Measurements from ENCODE around the gene ACSL1.
A peak's percentile ranks its signal among the peaks of the same experiment; 100 is the strongest.
"Not testable (repeated sequence)": the region's sequence is repeated elsewhere in the genome, so short reads cannot be mapped to it uniquely, and the experiment has no call there.

Gene ACSL1

DNA sequence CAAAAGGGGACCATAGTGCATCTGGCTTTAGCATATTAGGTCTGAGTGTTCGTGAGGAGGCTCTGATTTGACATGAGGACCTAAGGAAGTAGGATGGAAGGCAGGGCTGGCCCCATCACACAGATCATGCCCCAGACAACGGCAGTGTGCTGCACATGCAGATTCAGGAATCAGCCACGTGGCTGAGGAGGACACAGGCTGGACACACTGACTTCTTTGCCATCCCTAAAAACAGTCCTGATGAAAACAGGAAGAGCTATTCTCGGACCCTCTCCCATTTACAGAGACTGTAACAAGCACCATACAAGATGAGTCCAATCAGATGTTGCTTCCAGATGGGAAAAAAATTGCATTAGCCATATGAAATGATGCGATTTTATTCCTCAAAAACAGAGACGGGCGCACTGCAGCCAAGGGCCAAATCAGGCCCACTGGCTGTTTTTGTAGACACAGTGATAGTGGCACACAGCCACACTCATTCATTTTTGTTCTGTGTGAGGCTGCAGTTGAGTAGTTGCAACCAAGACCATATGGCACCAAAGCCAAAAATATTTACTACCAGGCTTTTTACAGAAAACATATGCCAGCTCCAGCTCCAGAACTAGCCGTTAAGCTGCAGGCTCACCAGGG lies 41.0 kb downstream of the ACSL1 start:
- no peak for DNase-seq

DNA sequence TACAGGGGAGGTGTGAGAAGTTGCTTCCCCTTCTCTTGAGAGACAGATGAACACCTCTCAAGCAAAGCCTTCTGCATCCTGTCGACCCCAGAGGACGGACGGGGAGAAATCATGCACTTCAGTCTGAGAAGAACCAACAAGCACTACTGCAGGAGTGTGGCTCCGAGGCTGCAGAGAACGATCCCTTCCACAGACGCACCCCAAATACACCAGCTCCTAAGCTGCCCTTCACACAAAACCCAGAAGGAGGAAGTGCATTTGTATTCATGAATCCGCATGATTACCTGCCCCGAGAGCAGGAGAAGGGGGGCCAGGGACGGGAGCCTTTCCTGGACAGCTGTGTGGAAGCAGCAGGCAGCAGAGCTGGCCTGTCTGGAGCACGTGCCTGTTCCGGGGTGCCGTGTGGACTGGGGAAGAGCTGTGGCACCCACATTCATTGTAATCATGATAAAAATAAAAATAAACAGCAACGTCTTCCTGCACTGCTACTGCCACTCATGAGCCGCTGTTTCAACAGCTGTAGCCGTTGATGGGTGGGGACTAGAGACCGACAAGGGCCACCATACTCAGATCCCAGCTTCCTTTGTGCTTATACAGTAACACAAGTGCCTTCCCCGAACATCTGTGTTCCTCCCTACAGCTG lies 42.9 kb downstream of the ACSL1 start:
- DNase-seq = no peak

DNA sequence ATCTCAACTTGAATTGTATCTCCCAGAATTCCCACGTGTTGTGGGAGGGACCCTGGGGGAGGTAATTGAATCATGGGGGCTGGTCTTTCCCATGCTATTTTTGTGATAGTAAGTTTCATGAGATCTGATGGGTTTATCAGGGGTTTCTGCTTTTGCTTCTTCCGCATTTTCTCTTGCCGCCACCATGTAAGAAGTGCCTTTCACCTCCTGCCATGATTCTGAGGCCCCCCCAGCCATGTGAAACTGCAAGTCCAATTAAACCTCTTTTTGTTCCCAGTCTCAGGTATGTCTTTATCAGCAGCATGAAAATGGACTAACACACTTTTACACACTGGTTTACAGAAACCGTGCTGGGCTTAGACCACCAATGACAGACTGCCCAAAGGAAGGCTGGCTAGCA lies 46.6 kb downstream of the ACSL1 start:
- DNase-seq = not testable (repeated sequence)

DNA sequence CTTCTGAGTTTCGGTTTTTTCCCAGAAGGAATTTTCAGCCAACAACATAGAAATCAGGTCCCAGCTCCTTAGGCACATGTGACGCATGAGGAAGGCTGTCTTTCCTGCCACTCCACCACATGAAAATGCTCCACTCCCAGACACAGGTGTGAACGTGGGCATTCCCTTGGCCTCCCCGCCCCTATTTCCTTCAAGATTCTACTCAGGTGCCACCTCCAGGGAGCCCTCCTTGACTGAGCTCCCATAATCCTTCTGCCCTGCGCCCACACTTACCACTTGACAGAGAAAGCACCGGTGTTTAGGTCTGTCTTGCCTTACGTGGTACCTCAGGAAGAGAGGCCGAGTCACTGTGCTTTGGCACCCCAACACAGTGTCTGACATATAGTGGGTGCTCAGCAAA lies 47.4 kb downstream of the ACSL1 start:
- no peak for DNase-seq

DNA sequence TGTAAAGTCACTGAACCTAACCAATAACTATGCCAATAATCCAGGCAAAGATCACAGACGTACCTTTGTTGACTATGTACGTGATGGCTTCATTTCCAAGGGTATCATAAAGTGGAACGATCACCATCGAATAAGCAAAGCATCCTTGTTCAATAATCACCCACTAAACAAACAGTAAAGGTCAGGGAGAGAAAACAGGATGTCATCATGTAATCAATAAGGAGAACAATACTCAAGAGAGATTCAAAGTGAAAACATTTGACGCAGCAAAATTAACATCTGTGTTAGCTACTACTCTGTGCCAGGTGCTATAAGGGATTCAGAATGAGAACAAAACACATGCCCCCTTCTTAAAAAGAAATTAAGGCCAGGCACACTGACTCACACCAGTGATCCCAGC lies 48.9 kb downstream of the ACSL1 start:
- no peak for DNase-seq

DNA sequence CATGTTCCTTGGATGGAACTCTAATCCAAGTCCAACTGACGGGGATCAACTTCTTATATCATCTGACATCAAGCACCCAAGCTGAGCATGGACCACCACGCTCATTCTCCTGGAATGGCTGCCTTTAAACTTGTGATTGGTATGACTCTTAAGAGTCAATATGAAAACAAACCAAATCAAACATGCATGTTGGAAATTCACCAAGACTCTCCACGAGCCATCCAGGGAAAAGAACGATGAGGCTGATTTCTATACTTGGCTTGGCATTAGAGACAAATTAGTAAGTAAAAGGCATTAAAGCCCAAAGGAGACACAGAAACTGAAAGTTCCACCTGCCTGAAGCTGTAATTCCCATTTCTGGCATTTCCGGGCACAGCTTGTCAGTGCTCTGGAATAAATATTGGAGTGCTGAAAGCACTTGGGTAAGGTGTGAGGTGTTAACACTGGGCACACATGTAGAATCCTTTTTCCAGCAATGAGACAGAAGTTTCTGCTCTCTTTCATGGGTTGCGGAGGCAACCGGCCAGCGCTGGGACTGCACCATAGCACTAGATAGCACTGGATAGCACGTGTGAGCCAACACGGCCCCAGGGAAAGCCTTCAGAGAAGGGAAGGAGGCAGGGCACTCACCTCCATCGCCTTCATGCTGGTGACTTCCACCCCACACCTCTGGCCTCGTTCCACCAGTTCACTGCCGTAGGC lies 49.8 kb downstream of the ACSL1 start:
- no peak for DNase-seq

DNA sequence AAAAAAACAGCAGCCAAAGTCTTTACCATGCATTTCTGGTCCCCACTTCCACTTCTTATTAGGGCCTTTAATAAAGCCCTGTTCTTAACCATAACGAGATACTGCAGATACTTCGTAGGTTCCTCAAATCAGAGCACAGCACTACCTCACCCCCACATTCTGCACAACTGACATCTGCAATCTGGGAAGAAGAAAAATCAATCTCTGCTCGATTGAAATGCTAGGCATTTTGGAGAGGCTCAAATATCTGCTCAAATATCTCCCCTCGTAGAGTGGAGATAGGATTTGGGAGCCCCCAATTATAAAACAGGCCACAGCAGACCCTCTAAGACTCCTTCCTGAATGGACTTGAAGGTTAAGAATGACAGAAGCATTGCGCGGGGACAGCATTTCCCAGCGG lies 51.6 kb downstream of the ACSL1 start:
- DNase-seq = no peak

DNA sequence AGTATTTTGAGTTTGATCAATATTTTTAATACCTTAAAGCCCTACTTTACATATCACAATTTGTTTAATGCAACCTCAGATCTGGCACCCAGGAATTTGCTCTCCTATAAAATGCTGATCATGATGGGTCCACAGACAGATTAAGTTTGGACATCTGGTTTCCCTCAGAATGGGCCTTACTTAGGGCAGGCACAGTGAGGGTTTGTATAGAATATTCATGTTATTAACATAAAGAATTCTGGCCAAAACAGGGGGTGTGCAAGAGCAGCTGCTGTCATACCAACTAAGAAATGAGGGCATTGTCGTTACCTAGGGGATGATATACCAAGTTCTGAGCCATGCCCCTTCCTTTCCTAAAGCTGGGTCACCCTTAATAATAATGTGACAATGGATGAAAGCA lies 54.4 kb downstream of the ACSL1 start:
- no peak for DNase-seq

DNA sequence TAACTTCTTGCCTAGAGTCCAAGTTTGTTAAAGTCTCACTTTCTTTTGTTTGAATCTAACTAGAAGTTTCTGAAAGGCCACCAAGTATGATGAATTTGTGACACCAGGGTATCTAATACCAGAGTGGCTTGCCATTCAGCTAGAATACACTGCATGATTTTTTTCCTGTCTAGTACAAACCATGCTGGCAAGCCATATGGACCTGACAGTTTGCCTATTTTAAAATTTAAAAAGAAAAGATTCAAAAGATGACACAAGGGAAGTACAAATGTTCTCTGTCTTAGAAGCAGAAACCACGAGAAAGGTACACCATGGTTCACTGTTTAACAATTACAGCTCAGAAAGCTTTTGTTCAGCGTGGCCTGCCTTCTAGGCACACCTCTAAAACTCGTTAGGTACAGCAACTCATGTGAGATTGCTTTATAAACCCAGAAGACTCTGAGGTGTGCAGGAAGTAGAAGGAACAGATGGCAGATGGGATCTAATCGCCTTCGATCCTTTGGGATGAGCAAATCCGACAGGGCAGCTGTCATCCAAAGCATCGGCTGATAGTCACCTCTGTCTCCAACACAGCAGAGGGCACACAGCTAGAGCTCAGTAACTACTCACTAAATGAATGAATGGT lies 56.5 kb downstream of the ACSL1 start:
- DNase-seq = no peak

DNA sequence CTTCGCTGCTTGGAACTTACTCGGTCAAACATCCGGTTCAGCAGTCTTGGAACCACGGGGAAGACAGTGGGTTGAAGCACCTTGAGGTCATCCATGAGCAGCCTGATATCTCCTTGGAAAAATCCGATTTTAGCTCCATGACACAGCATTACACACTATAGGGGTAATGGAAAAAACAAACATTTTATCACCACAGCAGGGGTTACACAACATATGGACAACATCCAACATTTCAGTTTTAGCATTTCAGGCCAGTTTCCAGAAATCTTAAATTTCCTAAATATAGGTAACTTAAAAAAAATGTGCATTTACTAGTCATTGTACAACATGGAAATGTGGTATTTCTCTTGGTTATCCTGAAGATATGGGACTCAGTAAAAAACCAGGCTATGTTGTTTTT lies 57.5 kb downstream of the ACSL1 start:
- no peak for DNase-seq

DNA sequence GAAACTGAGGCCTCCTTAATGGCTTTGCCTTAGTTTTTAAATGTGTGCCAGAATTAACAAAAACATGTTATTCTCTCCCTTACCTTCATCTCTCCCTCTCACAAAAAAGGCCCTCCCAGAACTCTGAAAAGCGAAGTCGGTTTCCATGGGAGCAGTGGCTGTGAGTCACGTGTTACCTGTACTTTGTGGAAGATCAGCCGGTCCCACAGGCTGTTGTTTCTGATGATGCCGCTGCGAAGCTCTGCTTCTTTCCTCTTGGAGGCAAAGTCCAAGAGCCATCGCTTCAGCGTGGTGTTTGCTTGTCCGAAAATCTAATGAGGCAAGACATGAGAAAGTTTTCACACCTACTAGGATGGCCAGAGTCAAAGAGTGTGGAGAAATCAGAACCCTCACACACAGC lies 59.3 kb downstream of the ACSL1 start:
- no peak for DNase-seq

DNA sequence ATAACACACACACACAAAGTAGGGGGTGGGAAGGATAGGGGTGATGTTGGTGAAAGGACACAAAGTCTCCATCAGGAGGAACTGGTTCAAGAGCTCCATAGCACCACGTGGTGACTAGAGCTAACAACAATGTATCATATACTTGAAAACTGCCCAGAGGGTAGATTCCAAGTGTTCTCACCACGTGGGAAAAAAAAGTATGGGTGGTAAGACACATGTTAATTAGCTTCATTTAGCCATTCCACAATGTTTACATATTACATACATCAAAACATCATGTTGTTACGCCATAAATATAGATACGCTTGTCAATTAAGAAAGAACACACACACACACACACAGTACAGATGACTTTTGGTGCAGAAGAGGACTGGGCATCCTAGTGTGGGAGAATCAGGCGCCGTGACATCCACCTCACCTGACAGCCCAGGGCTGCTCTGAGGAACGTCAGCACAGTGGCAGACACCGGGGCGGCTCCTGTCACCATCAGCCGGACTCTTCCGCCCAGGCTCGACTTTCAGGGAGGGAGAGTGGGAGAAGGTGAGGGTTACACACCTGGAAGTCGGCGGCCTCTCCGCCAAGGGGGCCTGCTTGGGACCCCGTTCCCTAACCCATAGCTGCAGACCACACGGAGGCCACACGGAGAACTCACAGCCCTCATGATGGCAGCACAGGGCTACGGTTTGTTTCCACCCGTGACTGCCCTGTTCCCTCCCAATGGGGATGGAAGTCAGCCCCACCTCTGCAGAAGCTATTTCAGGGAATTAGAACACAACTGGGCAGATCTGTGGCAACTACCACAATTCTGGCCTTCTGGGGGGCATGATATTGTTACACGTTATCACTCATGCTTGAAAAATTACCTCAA lies 60.1 kb downstream of the ACSL1 start:
- no peak for DNase-seq

DNA sequence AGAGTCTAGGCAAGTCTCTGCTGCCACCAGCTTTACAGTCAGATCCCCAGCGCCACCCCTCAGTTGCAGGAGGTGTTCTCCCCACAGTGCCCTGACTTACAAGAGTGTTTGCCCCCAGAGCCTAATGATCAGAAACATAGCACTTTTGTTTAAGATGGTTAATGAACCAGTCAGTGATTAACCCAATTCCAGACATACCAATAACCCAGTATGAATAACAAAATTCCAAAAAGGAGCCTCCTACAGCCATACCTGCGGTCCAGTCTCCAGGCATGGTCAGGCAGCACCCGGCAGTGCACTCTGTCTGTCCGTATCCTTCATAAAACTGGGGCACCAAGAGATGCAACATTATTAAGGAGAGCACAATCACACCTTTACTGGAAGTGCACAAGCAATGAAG lies 61.2 kb downstream of the ACSL1 start:
- DNase-seq = no peak

DNA sequence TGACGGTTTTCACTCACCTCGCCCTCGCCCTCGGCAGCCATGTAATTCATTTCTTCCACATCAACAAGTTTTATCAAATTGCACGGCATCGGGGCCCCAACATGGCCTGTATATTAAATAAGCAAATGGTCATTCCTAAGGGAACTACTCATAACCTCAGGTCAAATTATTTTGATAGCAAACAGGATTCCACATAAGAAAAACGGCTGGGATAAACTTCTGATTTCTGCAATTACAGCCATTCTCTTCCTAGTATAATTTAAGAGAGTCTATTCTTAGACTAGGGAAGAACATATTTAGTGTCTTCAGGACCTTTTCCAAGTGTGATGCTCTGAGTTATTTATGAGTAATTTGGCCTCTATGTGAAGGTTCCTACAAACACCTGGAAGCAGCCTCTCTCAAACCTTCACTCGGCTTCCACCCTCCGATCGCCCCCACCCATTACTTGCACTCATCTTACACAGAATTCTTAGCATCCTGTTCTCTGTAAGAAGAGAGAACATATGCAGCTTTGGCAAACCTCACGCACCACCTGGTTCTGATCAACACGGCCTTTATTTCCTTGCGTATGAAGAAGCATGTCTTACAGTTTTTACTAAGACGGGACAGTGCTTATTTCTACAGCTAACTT lies 62.5 kb downstream of the ACSL1 start:
- DNase-seq = no peak

DNA sequence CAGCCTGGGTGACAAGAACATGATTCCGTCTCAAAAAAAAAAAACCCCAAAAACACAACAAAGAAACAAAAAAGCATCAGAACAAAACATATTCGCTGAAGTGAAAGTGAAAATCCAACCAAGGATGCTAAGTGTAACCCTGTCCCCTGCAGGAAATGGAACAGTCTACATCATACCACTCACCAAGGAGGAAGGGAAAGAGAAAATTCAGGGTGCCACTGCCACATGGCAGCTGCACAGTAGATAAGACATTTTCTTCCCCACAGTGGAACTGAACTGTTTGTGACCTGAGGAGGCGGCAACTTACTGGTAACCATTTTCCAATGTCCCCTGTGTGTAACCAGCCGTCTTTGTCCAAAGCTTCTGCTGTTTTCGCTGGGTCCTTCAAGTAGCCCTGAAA lies 63.7 kb downstream of the ACSL1 start:
- DNase-seq = peak in 1 of 2 donors; percentile 18

DNA sequence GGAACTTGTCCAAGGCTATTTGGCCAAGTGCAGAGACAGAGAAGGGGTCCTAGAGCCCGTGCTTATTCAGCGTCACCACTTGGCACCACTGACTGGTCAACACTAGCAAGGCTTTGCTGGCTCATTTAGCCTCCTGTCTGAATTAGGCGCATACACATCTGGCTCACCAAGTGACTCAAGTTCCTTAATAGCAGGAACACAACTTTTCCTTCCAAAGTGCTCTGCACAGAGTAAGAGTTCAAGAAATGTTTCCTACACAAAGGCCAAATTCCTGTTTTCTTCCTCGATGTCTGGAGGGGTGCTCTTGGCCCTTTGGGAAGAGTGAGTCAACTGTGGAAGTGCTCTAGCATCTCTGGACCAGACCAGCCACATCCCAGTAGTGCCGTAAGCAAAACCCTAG lies 65.1 kb downstream of the ACSL1 start:
- DNase-seq = no peak

DNA sequence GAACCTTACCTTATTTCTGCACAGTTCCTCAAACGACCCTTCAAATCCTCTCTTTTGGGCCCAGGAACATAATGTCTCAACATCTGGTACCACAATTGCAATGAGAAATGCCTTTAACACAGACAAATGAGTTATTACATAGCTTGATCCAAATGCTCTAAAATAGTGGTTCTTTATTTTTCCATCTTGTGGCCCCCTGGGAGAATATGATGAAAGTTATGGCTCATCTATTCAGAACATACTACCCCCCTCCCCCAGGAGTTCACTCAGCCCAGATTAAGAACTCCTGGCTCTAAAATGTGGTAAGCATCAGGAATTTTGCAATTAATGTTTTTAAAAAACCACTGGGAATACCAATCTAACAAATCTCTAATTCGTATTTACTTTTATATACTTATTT lies 68.0 kb downstream of the ACSL1 start:
- no peak for DNase-seq

DNA sequence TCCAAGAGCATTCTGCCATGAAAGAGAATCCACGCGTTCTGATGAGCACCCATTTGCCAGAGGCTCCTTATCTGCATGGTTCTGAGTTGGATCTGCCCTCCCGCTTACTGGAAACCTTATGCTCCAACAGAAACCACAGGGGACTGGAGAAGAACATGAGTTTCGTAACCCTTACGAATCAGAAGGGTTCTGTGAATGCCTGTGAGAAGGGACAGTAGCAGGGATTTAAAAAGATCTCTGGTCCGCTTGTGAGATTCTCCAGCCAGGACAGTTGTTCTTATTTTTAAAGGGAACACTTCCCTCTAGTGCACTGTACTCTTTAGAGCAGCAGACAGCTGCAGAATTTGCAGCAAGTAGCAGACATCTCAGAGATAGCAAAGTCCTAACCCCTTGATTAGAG lies 69.4 kb downstream of the ACSL1 start:
- no peak for DNase-seq

DNA sequence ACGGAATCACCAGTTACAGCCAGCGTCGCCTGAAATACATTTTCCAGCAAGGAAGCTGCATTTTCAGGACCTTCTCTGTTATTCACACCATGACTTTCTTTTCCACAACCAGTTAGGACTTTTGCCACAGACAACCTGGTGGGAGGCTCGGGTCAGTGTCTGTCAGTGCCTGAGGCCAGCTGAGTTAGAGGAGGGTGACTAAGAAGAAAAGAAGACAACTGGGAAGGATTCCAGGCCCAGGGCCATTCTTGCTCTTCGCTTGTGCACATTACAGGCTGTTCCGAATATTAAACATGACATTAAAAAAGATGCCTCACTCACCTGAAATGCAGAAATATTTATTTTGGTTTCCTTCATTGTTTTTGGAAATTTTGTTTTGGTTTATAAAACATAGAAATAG lies 70.5 kb downstream of the ACSL1 start:
- no peak for DNase-seq

DNA sequence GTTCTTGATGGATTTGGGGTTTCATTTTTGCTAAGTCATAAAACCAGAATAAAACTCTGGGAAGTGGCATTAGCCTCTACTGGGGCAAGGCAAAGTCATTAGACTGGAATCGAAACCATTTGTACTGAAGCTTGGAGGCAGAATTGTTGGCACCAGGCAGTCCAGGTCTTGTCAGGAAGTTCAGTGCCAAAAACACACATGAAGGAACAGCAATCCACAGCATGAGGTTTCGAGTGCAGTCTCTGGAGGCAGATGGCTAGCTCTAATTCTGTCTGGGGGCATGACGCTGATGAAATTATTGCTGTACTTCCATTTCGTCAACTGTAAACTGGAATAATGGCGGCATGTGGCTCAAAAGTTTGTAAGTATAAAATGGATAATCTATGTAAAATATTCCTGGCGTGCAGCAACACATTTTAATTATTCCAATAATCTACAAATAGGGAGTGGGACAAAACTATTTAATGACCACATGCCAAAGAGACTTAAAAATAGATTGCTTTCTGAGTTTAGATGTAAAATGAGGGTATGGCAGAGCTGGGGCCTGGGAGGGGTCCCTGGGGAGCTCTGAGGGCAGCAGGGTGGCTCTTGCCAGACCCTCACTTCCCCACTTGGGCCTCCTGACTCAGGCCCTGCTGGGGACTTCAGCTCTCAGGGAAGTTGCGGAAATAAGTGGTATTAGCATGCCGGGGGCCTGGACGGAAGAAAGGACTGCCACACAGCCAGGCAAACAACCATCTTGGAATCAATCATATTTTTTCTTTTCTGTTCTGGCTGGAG lies 73.1 kb downstream of the ACSL1 start:
- no peak for DNase-seq

DNA sequence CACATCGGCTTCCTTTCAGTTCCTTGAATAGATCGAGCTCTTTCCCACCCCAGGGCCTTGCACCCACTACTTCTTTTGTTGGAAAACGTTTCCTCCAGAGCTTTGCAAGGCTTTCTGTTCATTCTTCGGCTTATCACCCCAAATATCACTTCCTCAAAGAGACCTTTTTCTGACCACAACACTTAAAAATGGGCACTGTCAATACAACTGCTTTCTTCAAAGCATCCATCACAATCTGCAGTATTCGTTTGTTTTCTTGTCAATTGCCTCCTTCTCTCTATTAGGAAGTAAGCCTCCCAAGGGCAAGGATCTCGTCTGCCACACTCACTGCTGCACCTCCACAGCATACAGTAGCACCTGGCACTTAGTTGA lies 74.2 kb downstream of the ACSL1 start:
- DNase-seq = no peak

Measured in stimulated activated CD4-positive, alpha-beta T cell treated with anti-CD3 and anti-CD28 coated beads, Interleukin-2, amount 100 ng/mL, for 48 hours (primary cell).